Uterus (tissue), 4 donors: Measurements from ENCODE around the gene FGFR2. TPM values are rescaled to one million over a fixed set of nuclear protein-coding genes. Genes with fewer than 3 reads are reported as not detected.

Experiments used
- DNase-seq, 2 donors: peaks; one replicate each; pipeline ENCODE4 v3.0.0-alpha.2; 2019 to 2020
- H3K27ac ChIP-seq, 2 donors: fragments of 200-600 bp; sonication (generic); 1 replicate in 1 of 2; 2 replicates in 1 of 2; pipeline ENCODE4 v1.5.1; 2016 to 2018
- H3K27me3 ChIP-seq, 2 donors: fragments of 200-600 bp; sonication (generic); one replicate each; pipeline ENCODE4 v1.5.1; 2018 to 2019; ENCODE audit warnings: control low read depth in 1 of 2
- H3K36me3 ChIP-seq, 2 donors: fragments of 200-600 bp; sonication (generic); one replicate each; pipeline ENCODE4 v1.5.1; 2019; ENCODE audit warnings: control low read depth in 1 of 2
- H3K4me1 ChIP-seq, 2 donors: fragments of 200-600 bp; sonication (generic); one replicate each; pipeline ENCODE4 v1.5.1; 2018 to 2019; ENCODE audit warnings: control low read depth in 1 of 2
- H3K4me3 ChIP-seq, 2 donors: fragments of 200-600 bp; sonication (generic); 1 replicate in 1 of 2; 2 replicates in 1 of 2; pipeline ENCODE4 v1.5.1; 2018 to 2019; ENCODE audit warnings: mild to moderate bottlenecking in 1 of 2
- H3K9me3 ChIP-seq, 2 donors: fragments of 200-600 bp; sonication (generic); one replicate each; pipeline ENCODE4 v1.5.1; 2019; ENCODE audit warnings: control low read depth in 1 of 2
- CTCF ChIP-seq, 4 experiments: fragments of 200-600 bp in 2 of 4; fragments of 450-650 bp in 2 of 4; sonication (generic) in 2 of 4; IDR thresholded peaks; one replicate each; pipeline ENCODE4 v1.5.1; 2016 to 2019; ENCODE audit warnings: antibody characterized with exemption in 4 of 4, mild to moderate bottlenecking in 2 of 4, moderate library complexity in 1 of 4
- POLR2A ChIP-seq, 2 donors: fragments of 450-650 bp; IDR thresholded peaks; one replicate each; pipeline ENCODE4 v1.6.1; 2016; ENCODE audit warnings: antibody characterized with exemption in 2 of 2, mild to moderate bottlenecking in 1 of 2, moderate library complexity in 1 of 2
- intact Hi-C: fragments of 100-400 bp; cut with DNase I; formaldehyde crosslinking; loops from one replicate; pipeline ENCODE4 v1.15.1; 2023; ENCODE audit warnings: low total_unique reads
- total RNA-seq, 4 donors: library from RNA; depleted of rRNA in 3 of 4; stranded (reverse); fragments of >200 nt in 3 of 4; gene quantifications; one replicate each; pipeline versions ENCODE4 v1.1.0 to v1.2.4, GENCODE V29; 2014 to 2023
- donor health status: DM: yes; HTN: yes; CAD: no.

Gene FGFR2
- total RNA-seq, 4 donors from 2014 or later, result 27.4 to 159 (median 111) TPM

GRCh38 chr10:121639416-121639815, 41.2 kb upstream of the FGFR2 start:
- DNase-seq, result no peak
- TF ChIP-seq CTCF (IDR thresholded peaks at IDR 0.05) (no peak), POLR2A (IDR thresholded peaks at IDR 0.05) (no peak)
- no peak overlapping the region for H3K27ac ChIP-seq

GRCh38 chr10:121637437-121637836, 39.2 kb upstream of the FGFR2 start:
- H3K27ac ChIP-seq, result no peak overlapping the region
- intact Hi-C loops, result no loop called here

More at GRCh38 chr10:121639416-121639815, 41.2 kb upstream of the FGFR2 start:
- H3K27me3 ChIP-seq, result no peaks in the 10 kb centered on the region
- intact Hi-C loops, result no loop called here
- no peaks in the 10 kb centered on the region for H3K4me1 ChIP-seq
- no peaks in the 10 kb centered on the region for H3K36me3 ChIP-seq
- no peak overlapping the region for H3K4me3 ChIP-seq
- no peaks in the 10 kb centered on the region for H3K9me3 ChIP-seq

GRCh38 chr10:121633056-121633455, 34.8 kb upstream of the FGFR2 start:
- Histone ChIP-seq H3K9me3 (no peaks in the 10 kb centered on the region), H3K27me3 (no peaks in the 10 kb centered on the region), H3K4me3 (no peak overlapping the region), H3K4me1 (no peaks in the 10 kb centered on the region), H3K36me3 (no peaks in the 10 kb centered on the region), H3K27ac (no peak overlapping the region)
- no peak for TF ChIP-seq CTCF (IDR thresholded peaks at IDR 0.05)
- no peak for TF ChIP-seq POLR2A (IDR thresholded peaks at IDR 0.05)
- no peak for DNase-seq
- intact Hi-C loops, result no loop called here

More at GRCh38 chr10:121637437-121637836, 39.2 kb upstream of the FGFR2 start:
- no peak for TF ChIP-seq POLR2A (IDR thresholded peaks at IDR 0.05)
- no peak for TF ChIP-seq CTCF (IDR thresholded peaks at IDR 0.05)
- no peaks in the 10 kb centered on the region for H3K27me3 ChIP-seq
- H3K36me3 ChIP-seq, result no peaks in the 10 kb centered on the region
- no peaks in the 10 kb centered on the region for H3K9me3 ChIP-seq
- no peaks in the 10 kb centered on the region for H3K4me1 ChIP-seq
- H3K4me3 ChIP-seq, result no peak overlapping the region
- DNase-seq, result no peak

- intact Hi-C loops, result no loop called here
- Histone ChIP-seq H3K27ac (no peak overlapping the region), H3K9me3 (no peaks in the 10 kb centered on the region), H3K4me3 (no peak overlapping the region), H3K4me1 (no peaks in the 10 kb centered on the region), H3K36me3 (no peaks in the 10 kb centered on the region), H3K27me3 (no peaks in the 10 kb centered on the region)
- TF ChIP-seq CTCF (IDR thresholded peaks at IDR 0.05) (no peak), POLR2A (IDR thresholded peaks at IDR 0.05) (no peak)
- DNase-seq, result no peak
These were observed 33.3 kb upstream of the FGFR2 start for GRCh38 chr10:121631365-121632029.

- Histone ChIP-seq H3K36me3 (no peaks in the 10 kb centered on the region), H3K27me3 (no peaks in the 10 kb centered on the region), H3K9me3 (no peaks in the 10 kb centered on the region), H3K4me1 (no peaks in the 10 kb centered on the region), H3K4me3 (no peak overlapping the region), H3K27ac (peak overlapping the region in 1 of 2 donors; percentile 44)
- intact Hi-C loops, result no loop called here
- TF ChIP-seq CTCF (IDR thresholded peaks at IDR 0.05), result no peak
- no peak for TF ChIP-seq POLR2A (IDR thresholded peaks at IDR 0.05)
- DNase-seq, result no peak
These were observed 30.6 kb upstream of the FGFR2 start for GRCh38 chr10:121628859-121629258.
